B cell (primary cell): Measurements from ENCODE around the gene LARGE1.

Source experiments
- CTCF ChIP-seq: fragments of 200-600 bp; IDR thresholded peaks from one replicate; pipeline ENCODE4 v1.8.0; 2022; ENCODE audit warnings: antibody characterized with exemption, mild to moderate bottlenecking
- EZH2 ChIP-seq: IDR thresholded peaks from 2 replicates; pipeline ENCODE4 v1.6.1; 2012; ENCODE audit warnings: borderline replicate concordance, low read depth, mild to moderate bottlenecking, moderate library complexity, low read length; ENCODE audit not compliant: insufficient read depth, poor library complexity, severe bottlenecking

- TF ChIP-seq CTCF (no peak), EZH2 (no peak)
These were observed 444.1 kb downstream of the LARGE1 start for GRCh38 chr22:33476206-33476605.
